Activated CD8-positive, alpha-beta memory T cell treated with anti-CD3 and anti-CD28 coated beads for 36 hours (primary cell): ENCODE measurements around the gene OR9Q2. TPM values are rescaled to one million over a fixed set of nuclear protein-coding genes. Genes with fewer than 3 reads are reported as not detected.

Experiments
- total RNA-seq, 2 experiments: library from RNA; stranded (reverse); gene quantifications; one replicate each; pipeline ENCODE4 v1.2.3, GENCODE V29; 2021

Gene OR9Q2
- total RNA-seq, 2 experiments from 2014 or later = not detected

Other genes starting within 250 kb of the OR9Q2 start
- not detected for gene OR9Q1, start 165.2 kb upstream of the OR9Q2 start, total RNA-seq
- gene OR6Q1, start 158.1 kb upstream of the OR9Q2 start, total RNA-seq = not detected
- not detected for gene OR9I1, start 63.5 kb upstream of the OR9Q2 start, total RNA-seq
- gene OR1S2, start 15.1 kb downstream of the OR9Q2 start, total RNA-seq = not detected
- gene OR1S1, start 23.6 kb downstream of the OR9Q2 start, total RNA-seq = not detected
- gene OR10Q1, start 39.8 kb downstream of the OR9Q2 start, total RNA-seq = not detected
- gene OR10W1, start 79.2 kb downstream of the OR9Q2 start, total RNA-seq = not detected
- gene OR5B17, start 170.0 kb downstream of the OR9Q2 start, total RNA-seq = not detected
- not detected for gene OR5B3, start 217.8 kb downstream of the OR9Q2 start, total RNA-seq
- gene OR5B2, start 239.1 kb downstream of the OR9Q2 start, total RNA-seq = not detected